Thyroid gland (tissue), 4 donors: ENCODE results near the gene GPR63. TPM values are rescaled to one million over a fixed set of nuclear protein-coding genes. Genes with fewer than 3 reads are reported as not detected.

Source experiments
- DNase-seq, 2 donors: peaks; one replicate each; pipeline ENCODE4 v3.0.0-alpha.2; 2019
- H3K27ac ChIP-seq, 3 donors: fragments of 200-600 bp; sonication (generic); 1 replicate in 2 of 3; 2 replicates in 1 of 3; pipeline ENCODE4 v1.5.1; 2016 to 2019; ENCODE audit warnings: mild to moderate bottlenecking in 1 of 3, moderate library complexity in 1 of 3
- H3K27me3 ChIP-seq: fragments of 200-600 bp; sonication (generic); one replicate; pipeline ENCODE4 v1.5.1; 2019
- H3K36me3 ChIP-seq, 2 donors: fragments of 200-600 bp; sonication (generic); one replicate each; pipeline ENCODE4 v1.5.1; 2016 to 2019
- H3K4me1 ChIP-seq, 2 donors: fragments of 200-600 bp; sonication (generic); one replicate each; pipeline ENCODE4 v1.5.1; 2017 to 2019
- H3K4me3 ChIP-seq, 3 donors: fragments of 200-600 bp; sonication (generic); replicated peaks in 1 of 3; 1 replicate in 2 of 3; 2 replicates in 1 of 3; pipeline ENCODE4 v1.5.1; 2016; ENCODE audit warnings: mild to moderate bottlenecking in 1 of 3
- H3K9me3 ChIP-seq: fragments of 200-600 bp; sonication (generic); one replicate; pipeline ENCODE4 v1.5.1; 2017
- CTCF ChIP-seq, 6 experiments: fragments of 200-600 bp in 3 of 6; fragments of 450-650 bp in 3 of 6; sonication (generic) in 3 of 6; IDR thresholded peaks; one replicate each; pipeline ENCODE4 v1.5.1; 2016 to 2019; ENCODE audit warnings: antibody characterized with exemption in 6 of 6, mild to moderate bottlenecking in 2 of 6, inconsistent platforms in 1 of 6, moderate library complexity in 1 of 6
- POLR2A ChIP-seq, 2 donors: fragments of 450-650 bp; IDR thresholded peaks; one replicate each; pipeline ENCODE4 v1.6.1; 2017; ENCODE audit warnings: antibody characterized with exemption in 2 of 2, mild to moderate bottlenecking in 2 of 2, moderate library complexity in 1 of 2
- WGBS, 2 donors: methylation state at CpG; one replicate each; pipeline ENCODE4 v1.1.5; 2017; 5-methylcytosine and 5-hydroxymethylcytosine counted together
- intact Hi-C: fragments of 100-400 bp; cut with DNase I; formaldehyde crosslinking; loops from one replicate; pipeline ENCODE4 v1.15.1; 2023
- total RNA-seq, 4 donors: library from RNA; depleted of rRNA; stranded (reverse); fragments of >200 nt; gene quantifications; one replicate each; pipeline ENCODE4 v1.2.3, GENCODE V29; 2016

GPR63 gene
- total RNA-seq, 4 donors from 2014 or later: 0.88 to 2.3 (median 1.3) TPM

GRCh38 chr6:96856856-96857255, 19.6 kb upstream of the GPR63 start:
- 61 to 82% methylated on average over 1 of the region's 1 CpG for WGBS, 2 donors
- Histone ChIP-seq H3K4me3 (no peak overlapping the region), H3K27ac (no peak overlapping the region), H3K27me3 (no peaks in the 10 kb centered on the region), H3K9me3 (no peaks in the 10 kb centered on the region), H3K4me1 (no peaks in the 10 kb centered on the region), H3K36me3 (no peaks in the 10 kb centered on the region)
- TF ChIP-seq CTCF (IDR thresholded peaks at IDR 0.05): no peak
- no peak for TF ChIP-seq POLR2A (IDR thresholded peaks at IDR 0.05)
- no peak for DNase-seq
- intact Hi-C loops: no loop called here

- 88 to 91% methylated on average over 2 of the region's 2 CpGs for WGBS, 2 donors
- no peaks in the 10 kb centered on the region for H3K27me3 ChIP-seq
- H3K4me3 ChIP-seq: no peak overlapping the region
- no peaks in the 10 kb centered on the region for H3K36me3 ChIP-seq
- no peaks in the 10 kb centered on the region for H3K9me3 ChIP-seq
- TF ChIP-seq POLR2A (IDR thresholded peaks at IDR 0.05) (no peak), CTCF (IDR thresholded peaks at IDR 0.05) (no peak)
- intact Hi-C loops: no loop called here
- no peaks in the 10 kb centered on the region for H3K4me1 ChIP-seq
- no peak for DNase-seq
- no peak overlapping the region for H3K27ac ChIP-seq
Observed at GRCh38 chr6:96853083-96853482, 15.8 kb upstream of the GPR63 start.

- no peaks in the 10 kb centered on the region for H3K4me1 ChIP-seq
- H3K27ac ChIP-seq: no peak overlapping the region
- intact Hi-C loops: no loop called here
- no peaks in the 10 kb centered on the region for H3K9me3 ChIP-seq
- no peak for DNase-seq
- no peaks in the 10 kb centered on the region for H3K36me3 ChIP-seq
- TF ChIP-seq CTCF (IDR thresholded peaks at IDR 0.05): no peak
- TF ChIP-seq POLR2A (IDR thresholded peaks at IDR 0.05): no peak
- no peak overlapping the region for H3K4me3 ChIP-seq
- H3K27me3 ChIP-seq: no peaks in the 10 kb centered on the region
- WGBS, 2 donors: 94 to 96% methylated on average over 3 of the region's 3 CpGs
Observed at GRCh38 chr6:96852605-96853004, 15.3 kb upstream of the GPR63 start.

GRCh38 chr6:96851858-96852257, 14.6 kb upstream of the GPR63 start:
- DNase-seq: no peak
- Histone ChIP-seq H3K27ac (no peak overlapping the region), H3K27me3 (no peaks in the 10 kb centered on the region), H3K4me3 (no peak overlapping the region), H3K9me3 (no peaks in the 10 kb centered on the region), H3K36me3 (no peaks in the 10 kb centered on the region), H3K4me1 (no peaks in the 10 kb centered on the region)
- intact Hi-C loops: no loop called here
- 67 to 70% methylated on average over 8 of the region's 8 CpGs for WGBS, 2 donors
- no peak for TF ChIP-seq CTCF (IDR thresholded peaks at IDR 0.05)
- no peak for TF ChIP-seq POLR2A (IDR thresholded peaks at IDR 0.05)

- Histone ChIP-seq H3K4me1 (no peaks in the 10 kb centered on the region), H3K4me3 (no peak overlapping the region), H3K36me3 (no peaks in the 10 kb centered on the region), H3K27ac (no peak overlapping the region), H3K27me3 (no peaks in the 10 kb centered on the region), H3K9me3 (no peaks in the 10 kb centered on the region)
- DNase-seq: no peak
- 74 to 82% methylated on average over 2 of the region's 2 CpGs for WGBS, 2 donors
- TF ChIP-seq CTCF (IDR thresholded peaks at IDR 0.05): no peak
- TF ChIP-seq POLR2A (IDR thresholded peaks at IDR 0.05): no peak
- intact Hi-C loops: no loop called here
Observed at GRCh38 chr6:96849615-96850014, 12.3 kb upstream of the GPR63 start.
